Right lobe of liver (tissue), 6 donors: ENCODE data around the gene PTBP1. TPM values are rescaled to one million over a fixed set of nuclear protein-coding genes. Genes with fewer than 3 reads are reported as not detected.
"Not testable (repeated sequence)": the region's sequence is repeated elsewhere in the genome, so short reads cannot be mapped to it uniquely, and the experiment has no call there.

ENCODE experiments used
- ATAC-seq, 4 donors: fragments of 200-7000 bp; cut with Tn5 transposase; one replicate each; pipeline ENCODE4 v1.9.1; 2020; ENCODE audit warnings: mild to moderate bottlenecking in 4 of 4, moderate library complexity in 4 of 4
- DNase-seq, 3 donors: peaks; one replicate each; pipeline ENCODE4 v3.0.0-alpha.2; 2020
- H3K27ac ChIP-seq, 3 donors: fragments of 200-600 bp; one replicate each; pipeline ENCODE4 v1.8.0; 2022
- H3K27me3 ChIP-seq, 2 donors: fragments of 200-600 bp; one replicate each; pipeline ENCODE4 v1.8.0; 2022
- H3K36me3 ChIP-seq, 4 donors: fragments of 200-600 bp; sonication (generic) in 1 of 4; one replicate each; pipeline versions ENCODE4 v1.5.1 to v1.8.0; 2017 to 2022; ENCODE audit warnings: control low read depth in 1 of 4
- H3K4me1 ChIP-seq, 4 donors: fragments of 200-600 bp; sonication (generic) in 1 of 4; one replicate each; pipeline versions ENCODE4 v1.5.1 to v1.8.0; 2017 to 2022; ENCODE audit warnings: control low read depth in 1 of 4
- H3K4me3 ChIP-seq, 3 donors: fragments of 200-600 bp; one replicate each; pipeline ENCODE4 v1.8.0; 2022
- H3K9me3 ChIP-seq, 4 donors: fragments of 200-600 bp; sonication (generic) in 1 of 4; one replicate each; pipeline versions ENCODE4 v1.5.1 to v1.8.0; 2017 to 2022; ENCODE audit warnings: control low read depth in 1 of 4
- CTCF ChIP-seq, 4 donors: fragments of 200-600 bp in 3 of 4; fragments of 450-650 bp in 1 of 4; IDR thresholded peaks; one replicate each; pipeline versions ENCODE4 v1.5.1 to v1.8.0; 2016 to 2022; ENCODE audit warnings: antibody characterized with exemption in 4 of 4, mild to moderate bottlenecking in 2 of 4
- POLR2A ChIP-seq: fragments of 450-650 bp; IDR thresholded peaks from one replicate; pipeline ENCODE4 v1.6.1; 2017; ENCODE audit warnings: antibody characterized with exemption, mild to moderate bottlenecking
- whole genome bisulfite sequencing: methylation state at CpG from one replicate; pipeline ENCODE4 v1.1.6; 2018; ENCODE audit warnings: low coverage, low lambda C conversion rate; ENCODE audit not compliant: insufficient coverage; ENCODE audit errors: missing lambda C conversion rate; 5-methylcytosine and 5-hydroxymethylcytosine counted together
- intact Hi-C, 2 donors: fragments of 100-400 bp; cut with DNase I; formaldehyde crosslinking; loops; one replicate each; pipeline versions ENCODE4 v1.11.2 to v1.14.1; 2022
- total RNA-seq, 6 experiments: library from RNA; depleted of rRNA in 2 of 6; stranded (reverse); fragments of >200 nt in 2 of 6; fragmentation: NEBNext Ultra II Directional in 3 of 6; extraction: Animal tissue kit (Norgen Biotek cat#: 25700) in 3 of 6; gene quantifications; one replicate each; pipeline versions ENCODE4 v1.1.0 to v1.2.4, GENCODE V29; 2016 to 2023
- donor health status: DM: no; HTN: yes; CAD: no.
- donor health status: DM: no; HTN: no; CAD: no.
- donor health status: DM: no; HTN: no; CAD: no.
- donor health status: DM: no; HTN: yes; CAD: no.
- donor health status: DM: no; HTN: yes; CAD: no.

The PTBP1 gene
- total RNA-seq, 6 experiments from 2014 or later = 91.1 to 150 (median 129) TPM

GRCh38 chr19:835210-835810, 38.1 kb downstream of the PTBP1 start:
- peak in 1 of 4 donors; percentile 64 for ATAC-seq

GRCh38 chr19:840519-841206, 43.4 kb downstream of the PTBP1 start, which contains the start of gene PRTN3:
PRTN3 (plus strand) TSS chr19:840999; CDS start chr19:841009, 10 bp downstream.
- Histone ChIP-seq H3K27me3 (peaks cover 0 to 8% of the 10 kb centered on the region in 2 donors), H3K27ac (no peak within 1 kb of the TSS), H3K4me1 (peaks cover 0 to 8% (median 0%) of the 10 kb centered on the region in 4 donors), H3K4me3 (no peak within 1 kb of the TSS), H3K9me3 (no peaks in the 10 kb centered on the region), H3K36me3 (no peaks in the 10 kb centered on the region)
- no peak for DNase-seq
- TF ChIP-seq POLR2A = no peak
- TF ChIP-seq CTCF (IDR thresholded peaks at IDR 0.05) = no peak
- no CpG with 5 or more reads among the region's 24 CpGs for WGBS
- ATAC-seq = peak in 1 of 4 donors; percentile 42
- intact Hi-C loops = no loop called here

More at GRCh38 chr19:835210-835810, 38.1 kb downstream of the PTBP1 start:
- no peak for DNase-seq
- Histone ChIP-seq H3K27me3 (no peaks in the 10 kb centered on the region), H3K27ac (no peak overlapping the region), H3K9me3 (no peaks in the 10 kb centered on the region), H3K4me3 (no peak overlapping the region), H3K4me1 (no peaks in the 10 kb centered on the region), H3K36me3 (no peaks in the 10 kb centered on the region)
- 62% methylated on average over 27 of the region's 36 CpGs for WGBS
- TF ChIP-seq CTCF (IDR thresholded peaks at IDR 0.05) (no peak), POLR2A (no peak)
- intact Hi-C loops = no loop called here

GRCh38 chr19:842802-843179, 45.5 kb downstream of the PTBP1 start:
- WGBS = 53% methylated on average over 4 of the region's 7 CpGs
- ATAC-seq, H3K36me3 ChIP-seq, DNase-seq, intact Hi-C loops, H3K27ac ChIP-seq, H3K4me3 ChIP-seq, H3K9me3 ChIP-seq, H3K27me3 ChIP-seq, H3K4me1 ChIP-seq: not testable (repeated sequence)

- ATAC-seq (peak; percentile 64 to 74 (median 67)), DNase-seq (peak in 1 of 3 donors; percentile 58)
- no peak for TF ChIP-seq CTCF (IDR thresholded peaks at IDR 0.05)
- no peak for TF ChIP-seq POLR2A
- WGBS = 0% methylated on average over 1 of the region's 46 CpGs
- H3K27ac ChIP-seq = no peak overlapping the region
- peaks cover 0 to 8% of the 10 kb centered on the region in 2 donors for H3K27me3 ChIP-seq
- H3K9me3 ChIP-seq = no peaks in the 10 kb centered on the region
- H3K4me3 ChIP-seq = no peak overlapping the region
- H3K36me3 ChIP-seq = no peaks in the 10 kb centered on the region
- H3K4me1 ChIP-seq = peaks cover 0 to 8% (median 0%) of the 10 kb centered on the region in 4 donors
- intact Hi-C loops = no loop called here
Measured at GRCh38 chr19:843180-843835, 46.1 kb downstream of the PTBP1 start.
